ENCODE results near the gene RP2.

DNA sequence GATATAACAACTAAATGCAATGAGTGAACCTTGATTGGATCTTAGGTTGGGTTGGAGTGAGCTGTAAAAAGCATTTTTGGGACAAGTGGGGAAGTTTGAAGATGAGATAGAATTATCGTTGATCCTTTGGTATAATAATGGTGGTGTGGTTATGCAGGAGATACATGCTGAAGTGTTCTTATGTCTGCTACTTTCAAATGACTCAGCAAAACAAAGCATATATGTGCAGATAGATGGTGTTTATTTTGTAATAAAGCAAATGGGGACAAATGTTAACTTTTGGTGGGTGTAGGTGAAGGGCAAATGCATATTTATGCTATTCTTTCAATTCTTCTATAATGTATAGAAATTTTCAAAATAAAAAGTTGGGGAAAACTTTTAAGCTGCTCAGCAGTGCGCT lies 26.2 kb downstream of the RP2 start:
- TF ChIP-seq, protein P1, sequence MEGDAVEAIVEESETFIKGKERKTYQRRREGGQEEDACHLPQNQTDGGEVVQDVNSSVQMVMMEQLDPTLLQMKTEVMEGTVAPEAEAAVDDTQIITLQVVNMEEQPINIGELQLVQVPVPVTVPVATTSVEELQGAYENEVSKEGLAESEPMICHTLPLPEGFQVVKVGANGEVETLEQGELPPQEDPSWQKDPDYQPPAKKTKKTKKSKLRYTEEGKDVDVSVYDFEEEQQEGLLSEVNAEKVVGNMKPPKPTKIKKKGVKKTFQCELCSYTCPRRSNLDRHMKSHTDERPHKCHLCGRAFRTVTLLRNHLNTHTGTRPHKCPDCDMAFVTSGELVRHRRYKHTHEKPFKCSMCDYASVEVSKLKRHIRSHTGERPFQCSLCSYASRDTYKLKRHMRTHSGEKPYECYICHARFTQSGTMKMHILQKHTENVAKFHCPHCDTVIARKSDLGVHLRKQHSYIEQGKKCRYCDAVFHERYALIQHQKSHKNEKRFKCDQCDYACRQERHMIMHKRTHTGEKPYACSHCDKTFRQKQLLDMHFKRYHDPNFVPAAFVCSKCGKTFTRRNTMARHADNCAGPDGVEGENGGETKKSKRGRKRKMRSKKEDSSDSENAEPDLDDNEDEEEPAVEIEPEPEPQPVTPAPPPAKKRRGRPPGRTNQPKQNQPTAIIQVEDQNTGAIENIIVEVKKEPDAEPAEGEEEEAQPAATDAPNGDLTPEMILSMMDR (IDR thresholded peaks at IDR 0.05): no peak
- TF ChIP-seq POLR2A (IDR thresholded peaks at IDR 0.05) (no peak), POLR2AphosphoS5 (IDR thresholded peaks at IDR 0.05) (no peak), EP300 (IDR thresholded peaks at IDR 0.05; ENCODE audit: low read depth) (no peak)

Measured in transverse colon (tissue), 4 donors.